Left ventricle myocardium superior (tissue), 1 donor: ENCODE data around the gene SCAF11. TPM values are rescaled to one million over a fixed set of nuclear protein-coding genes. Genes with fewer than 3 reads are reported as not detected.

Experiments used
- ATAC-seq: fragments of 200-7000 bp; cut with Tn5 transposase; one replicate; pipeline ENCODE4 v1.9.1; 2020; ENCODE audit warnings: mild to moderate bottlenecking, moderate library complexity
- DNase-seq: peaks from one replicate; pipeline ENCODE4 v3.0.0-alpha.2; 2020
- intact Hi-C: fragments of 100-400 bp; cut with micrococcal nuclease; formaldehyde crosslinking; loops from one replicate; pipeline ENCODE4 v1.11.0; 2022
- total RNA-seq: library from RNA; stranded (reverse); fragmentation: NEBNext Ultra II Directional; extraction: Animal tissue kit (Norgen Biotek cat#: 25700); gene quantifications from one replicate; pipeline ENCODE4 v1.2.1, GENCODE V29; 2021
- donor health status: DM: no; HTN: yes; CAD: no; lungs with severe emphysema.

Gene SCAF11
- total RNA-seq, 1 donor from 2014 or later: 79.9 TPM

DNA sequence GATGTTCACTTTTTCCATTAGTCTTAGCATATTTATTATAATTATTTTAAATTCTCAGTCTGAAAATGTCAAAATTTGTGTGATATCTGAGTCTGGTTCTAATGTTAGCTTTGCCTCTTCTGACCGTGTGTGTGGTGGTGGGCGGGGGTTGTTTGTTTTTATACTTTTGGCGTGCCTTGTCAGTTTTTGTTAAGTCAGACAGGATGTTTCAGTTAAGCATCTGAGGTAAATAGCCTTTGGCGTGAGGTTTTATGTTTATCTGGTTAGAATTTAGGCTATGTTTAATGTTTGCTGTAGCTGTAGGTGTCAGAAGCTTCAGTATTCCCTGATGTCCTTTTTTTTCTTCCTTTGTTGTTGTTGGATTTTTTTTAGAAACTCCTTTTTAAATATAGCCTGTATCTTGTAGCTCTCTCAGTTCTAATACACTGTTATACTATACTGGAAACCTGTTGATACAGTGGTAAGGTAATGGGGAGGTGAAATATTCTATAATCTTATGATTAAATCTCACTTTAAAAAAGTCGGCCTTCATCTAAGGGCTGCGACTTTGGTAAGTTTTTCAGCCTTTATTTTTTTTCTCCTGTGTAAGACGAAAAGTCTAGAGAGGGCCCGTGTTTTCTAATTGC lies 111.6 kb downstream of the SCAF11 start:
- no peak for DNase-seq
- no peak for ATAC-seq
- intact Hi-C loops: no loop called here

DNA sequence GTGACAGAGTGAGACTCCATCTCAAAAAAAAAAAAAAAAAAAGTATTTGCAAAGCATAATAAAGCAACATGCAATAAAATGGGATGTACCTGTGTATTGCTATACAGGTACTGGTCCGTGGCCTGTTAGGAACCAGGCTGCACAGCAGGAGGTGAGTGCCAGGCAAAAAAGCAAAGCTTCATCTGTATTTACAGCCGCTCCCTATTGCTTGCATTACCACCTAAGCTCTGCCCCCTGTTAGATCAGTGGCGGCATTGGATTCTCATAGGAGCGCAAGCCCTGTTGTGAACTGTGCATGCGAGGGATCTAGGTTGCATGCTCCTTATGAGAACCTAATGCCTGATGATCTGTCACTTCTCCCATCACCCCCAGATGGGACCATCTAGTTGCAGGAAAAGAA lies 113.3 kb downstream of the SCAF11 start:
- ATAC-seq (no peak), DNase-seq (no peak)
- intact Hi-C loops: no loop called here

DNA sequence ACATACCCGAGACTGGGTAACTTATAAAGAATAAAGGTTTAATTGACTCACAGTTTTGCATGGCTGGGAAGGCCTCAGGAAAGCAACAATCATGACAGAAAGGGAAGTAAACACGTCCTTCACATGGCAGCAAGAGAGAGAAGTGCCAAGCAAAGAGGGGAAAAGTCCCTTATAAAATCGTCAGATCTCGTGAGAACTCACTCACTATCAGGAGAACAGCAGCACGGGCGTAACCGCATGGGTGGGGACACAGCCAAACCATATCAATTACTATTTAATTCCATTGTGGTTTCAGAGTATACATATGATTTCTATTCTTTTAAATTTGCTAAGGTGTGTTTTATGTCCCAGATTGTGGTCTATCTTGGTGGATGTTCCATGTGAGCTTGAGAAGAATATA lies 117.9 kb downstream of the SCAF11 start:
- intact Hi-C loops: no loop called here
- ATAC-seq (no peak), DNase-seq (no peak)
